DND-41 (cell line): Measurements from ENCODE around the gene FUT7.

Source experiments
- ATAC-seq: fragments of 200-7000 bp; cut with Tn5 transposase; 3 replicates; pipeline ENCODE4 v1.9.1; 2021; ENCODE audit warnings: low read depth; ENCODE audit not compliant: insufficient read depth
- DNase-seq: peaks from one replicate; pipeline ENCODE4 v3.0.0-alpha.2; 2020
- H2AFZ ChIP-seq: 2 replicates; pipeline ENCODE4 v1.6.0; 2012; ENCODE audit warnings: low read depth, low read length
- H3K27ac ChIP-seq: 2 replicates; pipeline ENCODE4 v1.5.1; 2012; ENCODE audit warnings: low read length, inconsistent platforms
- H3K27me3 ChIP-seq: fragments of 200-600 bp; sonication (generic); 2 replicates; pipeline ENCODE4 v1.6.0; 2012; ENCODE audit warnings: low read length, mild to moderate bottlenecking, inconsistent platforms; ENCODE audit not compliant: insufficient read depth, poor library complexity
- H3K36me3 ChIP-seq: 2 replicates; pipeline ENCODE4 v1.5.1; 2012; ENCODE audit warnings: low read length, inconsistent platforms; ENCODE audit not compliant: insufficient read depth
- H3K4me1 ChIP-seq: 2 replicates; pipeline ENCODE4 v1.5.1; 2012; ENCODE audit warnings: mild to moderate bottlenecking, low read length; ENCODE audit not compliant: insufficient read depth
- H3K4me2 ChIP-seq: 2 replicates; pipeline ENCODE4 v1.6.0; 2012; ENCODE audit warnings: mild to moderate bottlenecking, moderate library complexity, low read length, inconsistent platforms; ENCODE audit not compliant: insufficient read depth
- H3K4me3 ChIP-seq, 2 experiments: fragments of 200-600 bp in 1 of 2; shearing (Covaris generic) in 1 of 2; 2 replicates each; pipeline ENCODE4 v1.5.1; 2012 to 2016; ENCODE audit warnings: inconsistent platforms in 2 of 2, low read length in 2 of 2, mild to moderate bottlenecking in 2 of 2, low read depth in 1 of 2, moderate library complexity in 1 of 2
- H3K79me2 ChIP-seq: 2 replicates; pipeline ENCODE4 v1.6.0; 2012; ENCODE audit warnings: low read length, inconsistent platforms; ENCODE audit not compliant: insufficient read depth
- H3K9ac ChIP-seq: 2 replicates; pipeline ENCODE4 v1.6.0; 2012; ENCODE audit warnings: low read depth, mild to moderate bottlenecking, inconsistent platforms, low read length, moderate library complexity
- H3K9me3 ChIP-seq: 2 replicates; pipeline ENCODE4 v1.5.1; 2012; ENCODE audit warnings: low read length, moderate library complexity, mild to moderate bottlenecking, inconsistent platforms; ENCODE audit not compliant: insufficient read depth, severe bottlenecking
- H4K20me1 ChIP-seq: 2 replicates; pipeline ENCODE4 v1.6.0; 2012; ENCODE audit warnings: low read length; ENCODE audit not compliant: insufficient read depth
- EZH2 ChIP-seq: IDR thresholded peaks from 3 replicates; pipeline ENCODE4 v1.6.1; 2012; ENCODE audit warnings: borderline replicate concordance, low read depth, mild to moderate bottlenecking, moderate library complexity, low read length, inconsistent platforms; ENCODE audit not compliant: severe bottlenecking
- TF ChIP-seq, protein P1 (sequence below): IDR thresholded peaks from 2 replicates; pipeline ENCODE4 v1.5.1; 2012; ENCODE audit warnings: borderline replicate concordance, low read length, moderate library complexity, mild to moderate bottlenecking; ENCODE audit not compliant: poor library complexity, severe bottlenecking; ENCODE audit errors: extremely low read depth

FUT7 gene

GRCh38 chr9:137073992-137074399, 42.1 kb upstream of the FUT7 start:
- Histone ChIP-seq H3K4me2 (no peak overlapping the region), H3K4me1 (peaks cover 22% of the 10 kb centered on the region), H4K20me1 (peaks cover 8% of the 10 kb centered on the region), H3K36me3 (no peaks in the 10 kb centered on the region), H3K4me3 (no peak overlapping the region), H3K27ac (no peak overlapping the region), H3K9me3 (no peaks in the 10 kb centered on the region), H2AFZ (no peak overlapping the region), H3K27me3 (no peaks in the 10 kb centered on the region), H3K9ac (no peak overlapping the region), H3K79me2 (peaks cover 11% of the 10 kb centered on the region)
- ATAC-seq = no peak
- no peak for DNase-seq
- TF ChIP-seq EZH2 = no peak
- TF ChIP-seq, protein P1, sequence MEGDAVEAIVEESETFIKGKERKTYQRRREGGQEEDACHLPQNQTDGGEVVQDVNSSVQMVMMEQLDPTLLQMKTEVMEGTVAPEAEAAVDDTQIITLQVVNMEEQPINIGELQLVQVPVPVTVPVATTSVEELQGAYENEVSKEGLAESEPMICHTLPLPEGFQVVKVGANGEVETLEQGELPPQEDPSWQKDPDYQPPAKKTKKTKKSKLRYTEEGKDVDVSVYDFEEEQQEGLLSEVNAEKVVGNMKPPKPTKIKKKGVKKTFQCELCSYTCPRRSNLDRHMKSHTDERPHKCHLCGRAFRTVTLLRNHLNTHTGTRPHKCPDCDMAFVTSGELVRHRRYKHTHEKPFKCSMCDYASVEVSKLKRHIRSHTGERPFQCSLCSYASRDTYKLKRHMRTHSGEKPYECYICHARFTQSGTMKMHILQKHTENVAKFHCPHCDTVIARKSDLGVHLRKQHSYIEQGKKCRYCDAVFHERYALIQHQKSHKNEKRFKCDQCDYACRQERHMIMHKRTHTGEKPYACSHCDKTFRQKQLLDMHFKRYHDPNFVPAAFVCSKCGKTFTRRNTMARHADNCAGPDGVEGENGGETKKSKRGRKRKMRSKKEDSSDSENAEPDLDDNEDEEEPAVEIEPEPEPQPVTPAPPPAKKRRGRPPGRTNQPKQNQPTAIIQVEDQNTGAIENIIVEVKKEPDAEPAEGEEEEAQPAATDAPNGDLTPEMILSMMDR = no peak

DNA sequence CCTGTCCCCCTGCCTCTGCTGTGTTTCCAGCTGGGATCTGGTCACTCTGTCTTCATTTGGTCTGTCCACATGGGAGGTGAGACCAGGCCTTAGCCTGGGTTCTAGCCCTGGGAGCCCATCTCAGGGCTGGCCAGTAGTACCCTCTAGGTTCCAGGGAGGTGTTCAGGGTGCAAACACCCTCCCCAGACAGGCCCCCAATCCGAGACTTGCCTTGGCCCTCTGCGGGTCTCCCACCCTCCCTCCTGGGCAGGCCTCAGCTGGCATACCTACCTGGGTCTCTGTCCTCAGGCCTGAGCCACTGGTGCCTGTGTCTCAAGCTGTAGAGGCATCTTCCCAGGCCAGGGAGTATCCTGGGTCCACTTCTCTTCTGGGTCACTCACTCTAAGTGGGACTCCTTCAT, 39.4 kb upstream of the FUT7 start:
- Histone ChIP-seq H3K4me2 (peak overlapping the region; percentile 97), H3K9ac (peak overlapping the region; percentile 60), H2AFZ (peak overlapping the region; percentile 62; the same call in 1 of the 2 replicates), H3K9me3 (no peaks in the 10 kb centered on the region), H3K27ac (peak overlapping the region; percentile 32), H3K4me3 (peak overlapping the region; percentile 9 to 76; a peak in 3 of 4 replicates), H3K27me3 (no peaks in the 10 kb centered on the region), H3K79me2 (peaks cover 16% of the 10 kb centered on the region), H4K20me1 (peaks cover 26% of the 10 kb centered on the region), H3K4me1 (peaks cover 37% of the 10 kb centered on the region), H3K36me3 (peaks cover 4% of the 10 kb centered on the region; the same call in 1 of the 2 replicates)
- TF ChIP-seq EZH2 = no peak
- TF ChIP-seq, protein P1 = no peak
- ATAC-seq (no peak), DNase-seq (no peak)

- Histone ChIP-seq H3K4me2 (peak overlapping the region; percentile 97), H3K4me1 (peaks cover 37% of the 10 kb centered on the region), H3K79me2 (peaks cover 16% of the 10 kb centered on the region), H2AFZ (peak overlapping the region; percentile 62), H3K9me3 (no peaks in the 10 kb centered on the region), H3K27me3 (no peaks in the 10 kb centered on the region), H3K9ac (peak overlapping the region; percentile 60), H3K36me3 (peaks cover 8% of the 10 kb centered on the region), H3K27ac (peak overlapping the region; percentile 32), H4K20me1 (peaks cover 29% of the 10 kb centered on the region), H3K4me3 (peak overlapping the region; percentile 9 to 76; a peak in 3 of 4 replicates)
- no peak for TF ChIP-seq EZH2
- TF ChIP-seq, protein P1 = no peak
- DNase-seq (no peak), ATAC-seq (no peak)
Observed at GRCh38 chr9:137070906-137071275, 39.0 kb upstream of the FUT7 start.
